ENCODE data around the gene BLVRB.
A peak's percentile ranks its signal among the peaks of the same experiment; 100 is the strongest.

Gene BLVRB

GRCh38 chr19:40424637-40425449 is 40.7 kb downstream of the BLVRB start:
- peak in 9 of 58 donors; percentile 27 to 76 (median 48) for DNase-seq

- no peak for DNase-seq
Measured at GRCh38 chr19:40423938-40424337, 41.6 kb downstream of the BLVRB start.

GRCh38 chr19:40422748-40423566 is 42.6 kb downstream of the BLVRB start:
- no peak for DNase-seq

GRCh38 chr19:40421993-40422747 is 43.4 kb downstream of the BLVRB start:
- no peak for DNase-seq

- DNase-seq, result peak; percentile 19 to 97 (median 84)
Measured at GRCh38 chr19:40420766-40421765, 44.5 kb downstream of the BLVRB start.

- no peak for DNase-seq
Measured at GRCh38 chr19:40420451-40420765, 45.1 kb downstream of the BLVRB start.

GRCh38 chr19:40419780-40420179 is 45.8 kb downstream of the BLVRB start:
- no peak for DNase-seq

GRCh38 chr19:40419066-40419612 is 46.4 kb downstream of the BLVRB start:
- DNase-seq, result no peak

- DNase-seq, result no peak
Measured at GRCh38 chr19:40418040-40418439, 47.5 kb downstream of the BLVRB start.

- DNase-seq, result no peak
Measured at GRCh38 chr19:40417643-40417981, 47.9 kb downstream of the BLVRB start.

GRCh38 chr19:40416918-40417642 is 48.5 kb downstream of the BLVRB start:
- peak in 1 of 58 donors; percentile 5 for DNase-seq

GRCh38 chr19:40415768-40416167 is 49.8 kb downstream of the BLVRB start:
- no peak for DNase-seq

- no peak for DNase-seq
Measured at GRCh38 chr19:40414542-40415535, 50.7 kb downstream of the BLVRB start.

- DNase-seq, result no peak
Measured at GRCh38 chr19:40413291-40413845, 52.2 kb downstream of the BLVRB start, which contains the start of gene PRX. TSS of gene PRX (minus strand) at chr19:40413378. CDS start at chr19:40407932, 5,446 bp downstream.

- no peak for DNase-seq
Measured at GRCh38 chr19:40412866-40413265, 52.7 kb downstream of the BLVRB start.

- DNase-seq, result no peak
Measured at GRCh38 chr19:40411958-40412499, 53.5 kb downstream of the BLVRB start.

GRCh38 chr19:40411125-40411842 is 54.3 kb downstream of the BLVRB start:
- DNase-seq, result no peak

Measured in anterior cingulate cortex (tissue), 58 donors.